SK-N-SH treated with all-trans-retinoic acid at 6 μM for 48 hours (cell line): ENCODE results near the gene OR2G2.

Experiments used
- ATAC-seq: fragments of 200-7000 bp; cut with Tn5 transposase; 3 replicates; pipeline ENCODE4 v1.9.1; 2020; ENCODE audit warnings: mild to moderate bottlenecking, moderate library complexity
- ARNTL ChIP-seq: fragments of 450-650 bp; formaldehyde crosslinking; IDR thresholded peaks from 2 replicates; pipeline ENCODE4 v1.5.0; 2020; ENCODE audit warnings: low read depth, mild to moderate bottlenecking, moderate library complexity, borderline replicate concordance
- BACH2 ChIP-seq: fragments of 250-450 bp; sonication (Bioruptor Pico); IDR thresholded peaks from 2 replicates; pipeline ENCODE4 v1.9.0; 2021; ENCODE audit warnings: mild to moderate bottlenecking, borderline replicate concordance
- CREB5 ChIP-seq: fragments of 250-450 bp; sonication (Bioruptor Pico); IDR thresholded peaks from 2 replicates; pipeline ENCODE4 v1.5.1; 2020; ENCODE audit warnings: low read depth, mild to moderate bottlenecking, moderate library complexity
- CSRNP3 ChIP-seq: fragments of 250-450 bp; sonication (Bioruptor Pico); IDR thresholded peaks from 2 replicates; pipeline ENCODE4 v1.5.1; 2021; ENCODE audit warnings: mild to moderate bottlenecking, moderate library complexity
- GLIS3 ChIP-seq: fragments of 250-450 bp; sonication (Bioruptor Pico); IDR thresholded peaks from 2 replicates; pipeline ENCODE4 v1.5.0; 2020; ENCODE audit warnings: mild to moderate bottlenecking, moderate library complexity
- ISL1 ChIP-seq: fragments of 250-450 bp; sonication (Bioruptor Pico); IDR thresholded peaks from 2 replicates; pipeline ENCODE4 v2.1.2; 2022; ENCODE audit warnings: mild to moderate bottlenecking, moderate library complexity
- OSR1 ChIP-seq: fragments of 250-450 bp; sonication (Bioruptor Pico); IDR thresholded peaks from 2 replicates; pipeline ENCODE4 v1.8.0; 2022; ENCODE audit warnings: moderate library complexity, mild to moderate bottlenecking, inconsistent platforms
- PATZ1 ChIP-seq: fragments of 250-450 bp; sonication (Bioruptor Pico); IDR thresholded peaks from 2 replicates; pipeline ENCODE4 v1.8.0; 2020; ENCODE audit warnings: mild to moderate bottlenecking, moderate library complexity, borderline replicate concordance
- POU6F1 ChIP-seq: fragments of 250-450 bp; sonication (Bioruptor Pico); IDR thresholded peaks from 2 replicates; pipeline ENCODE4 v1.8.0; 2021; ENCODE audit warnings: low read depth, mild to moderate bottlenecking, moderate library complexity, borderline replicate concordance
- PPARA ChIP-seq: fragments of 250-450 bp; sonication (Bioruptor Pico); IDR thresholded peaks from 2 replicates; pipeline ENCODE4 v1.5.0; 2020; ENCODE audit warnings: mild to moderate bottlenecking, borderline replicate concordance
- RARB ChIP-seq: fragments of 250-450 bp; sonication (Bioruptor Pico); IDR thresholded peaks from 2 replicates; pipeline ENCODE4 v1.8.0; 2021; ENCODE audit warnings: mild to moderate bottlenecking, moderate library complexity
- TCF4 ChIP-seq: fragments of 250-450 bp; sonication (Bioruptor Pico); IDR thresholded peaks from 2 replicates; pipeline ENCODE4 v1.8.0; 2021; ENCODE audit warnings: mild to moderate bottlenecking, moderate library complexity, borderline replicate concordance
- TOX ChIP-seq: fragments of 250-450 bp; sonication (Bioruptor Pico); IDR thresholded peaks from 2 replicates; pipeline ENCODE4 v1.8.0; 2021; ENCODE audit warnings: mild to moderate bottlenecking, moderate library complexity, borderline replicate concordance
- TSHZ2 ChIP-seq: fragments of 250-450 bp; sonication (Bioruptor Pico); IDR thresholded peaks from 2 replicates; pipeline ENCODE4 v1.5.0; 2020; ENCODE audit warnings: mild to moderate bottlenecking, moderate library complexity
- ZC3H10 ChIP-seq: fragments of 250-450 bp; sonication (Bioruptor Pico); IDR thresholded peaks from 2 replicates; pipeline ENCODE4 v1.5.1; 2021; ENCODE audit warnings: mild to moderate bottlenecking, moderate library complexity
- ZFP3 ChIP-seq: fragments of 250-450 bp; sonication (Bioruptor Pico); IDR thresholded peaks from 2 replicates; pipeline ENCODE4 v1.5.0; 2020; ENCODE audit warnings: mild to moderate bottlenecking, moderate library complexity
- ZFP30 ChIP-seq: fragments of 450-650 bp; formaldehyde crosslinking; IDR thresholded peaks from 2 replicates; pipeline ENCODE4 v1.5.0; 2022; ENCODE audit warnings: mild to moderate bottlenecking, moderate library complexity
- ZNF565 ChIP-seq: fragments of 450-650 bp; formaldehyde crosslinking; conservative IDR thresholded peaks from 2 replicates; pipeline ENCODE4 v1.5.0; 2020; ENCODE audit warnings: low read depth, mild to moderate bottlenecking, moderate library complexity
- ZNF70 ChIP-seq: fragments of 450-650 bp; formaldehyde crosslinking; IDR thresholded peaks from 2 replicates; pipeline ENCODE4 v1.5.0; 2020; ENCODE audit warnings: mild to moderate bottlenecking, moderate library complexity
- ZNF8 ChIP-seq: fragments of 450-650 bp; formaldehyde crosslinking; IDR thresholded peaks from 2 replicates; pipeline ENCODE4 v1.5.0; 2020; ENCODE audit warnings: mild to moderate bottlenecking, moderate library complexity

OR2G2 gene

GRCh38 chr1:247638011-247638410 is 49.9 kb downstream of the OR2G2 start (continued):
- no peak for TF ChIP-seq TSHZ2 (CRISPR knock-in tag)
- TF ChIP-seq, all 23 proteins: peak for 0

- ATAC-seq = no peak
- TF ChIP-seq TCF4 (CRISPR knock-in tag) (no peak), CREB5 (CRISPR knock-in tag) (no peak), ZC3H10 (CRISPR knock-in tag) (no peak), ISL1 (CRISPR knock-in tag) (no peak), PATZ1 (CRISPR knock-in tag) (no peak), TOX (CRISPR knock-in tag) (no peak), TSHZ2 (CRISPR knock-in tag) (no peak), ZFP3 (CRISPR knock-in tag) (no peak), RARB (CRISPR knock-in tag) (no peak), ZNF565 (no peak), ZNF8 (CRISPR knock-in tag) (no peak), GLIS3 (CRISPR knock-in tag) (no peak), ZNF70 (CRISPR knock-in tag) (no peak), ARNTL (CRISPR knock-in tag) (no peak), CSRNP3 (CRISPR knock-in tag) (no peak), OSR1 (no peak), ZFP30 (CRISPR knock-in tag) (no peak), BACH2 (CRISPR knock-in tag) (no peak), POU6F1 (CRISPR knock-in tag) (no peak), PPARA (CRISPR knock-in tag) (no peak)
- TF ChIP-seq, all 23 proteins: peak for 0
These were observed 50.6 kb downstream of the OR2G2 start for GRCh38 chr1:247638781-247639180.
